ENCODE measurements around the gene AMMECR1L. TPM values are rescaled to one million over a fixed set of nuclear protein-coding genes. Genes with fewer than 3 reads are reported as not detected.

The AMMECR1L gene
- total and polyA plus RNA-seq, 2 of the 4 experiments (the other 2 are of a cell fraction) = 13.4 to 14.0 TPM

- POLR2A ChIA-PET (ENCODE audit: unreplicated experiment) = interaction anchor here (0.7 kb wide), 1 partner anchor 59 kb away, joined by 3 read pairs; no protein-coding TSS in a partner anchor
- no peak overlapping the region for H2AK5ac ChIP-seq (ENCODE audit: low read depth, low read length)
- H3K9me3 ChIP-seq (ENCODE audit: control insufficient read depth, insufficient read depth, low read length) = no peaks in the 10 kb centered on the region
- CTCF ChIA-PET = no interaction called here
- H3K27me3 ChIP-seq (ENCODE audit: control insufficient read depth, insufficient read depth, low read length) = no peaks in the 10 kb centered on the region
- H3K79me1 ChIP-seq (ENCODE audit: low read depth in 1 of 2, low read length in 2 of 2) = peaks cover 13 to 42% of the 10 kb centered on the region in 2 experiments; a peak in 3 of 4 replicates
- no peak overlapping the region for H2BK120ac ChIP-seq (ENCODE audit: low read depth, low read length)
- DNase-seq (no peak), ATAC-seq (ENCODE audit: low read depth) (no peak)
- H3K4me1 ChIP-seq (ENCODE audit: control insufficient read depth, insufficient read depth, low read length) = peaks cover 2% of the 10 kb centered on the region; the same call in 1 of the 2 replicates
- H3K4me3 ChIP-seq (ENCODE audit: insufficient read depth, low read depth, low read length) = no peak overlapping the region
- BruUV-seq (replicated peaks) = no TSS peak
- no CpG with 5 or more reads among the region's 5 CpGs for WGBS, 2 experiments (ENCODE audit: extremely low coverage in 2 of 2, insufficient read length in 1 of 2)
- peaks cover 20% of the 10 kb centered on the region for H3K36me3 ChIP-seq (ENCODE audit: control insufficient read depth, insufficient read depth, low read length)
- H3K18ac ChIP-seq (ENCODE audit: low read depth, low read length) = no peak overlapping the region
- peaks cover 22% of the 10 kb centered on the region for H4K20me1 ChIP-seq (ENCODE audit: insufficient read depth, low read length)
- no peak overlapping the region for H4K8ac ChIP-seq (ENCODE audit: low read depth in 2 of 2, low read length in 2 of 2)
- H2AK9ac ChIP-seq (replicated peaks; ENCODE audit: low read depth, low read length, poor library complexity) = no peak overlapping the region
- no peak overlapping the region for H3K27ac ChIP-seq (ENCODE audit: insufficient read depth, low read length)
- H2BK20ac ChIP-seq (ENCODE audit: low read depth, low read length) = no peak overlapping the region
- TF ChIP-seq RCOR1 (IDR thresholded peaks at IDR 0.05; ENCODE audit: insufficient replicate concordance, low read length) = no peak
- no peak for TF ChIP-seq POLR2A (IDR thresholded peaks at IDR 0.05; ENCODE audit: low read depth, low read length)
- TF ChIP-seq RFX5 (IDR thresholded peaks at IDR 0.05; ENCODE audit: low read depth, low read length) = no peak
- TF ChIP-seq NFE2L2 (IDR thresholded peaks at IDR 0.05; ENCODE audit: low read depth, low read length) = no peak
- TF ChIP-seq ELK1 (IDR thresholded peaks at IDR 0.05; ENCODE audit: borderline replicate concordance, low read depth, low read length) = no peak
- no peak for TF ChIP-seq USF2 (IDR thresholded peaks at IDR 0.05; ENCODE audit: low read depth, low read length)
- TF ChIP-seq CEBPB (IDR thresholded peaks at IDR 0.05; ENCODE audit: low read depth, low read length) = no peak
- TF ChIP-seq CHD1 (IDR thresholded peaks at IDR 0.05; ENCODE audit: low read depth, low read length) = no peak
- no peak for TF ChIP-seq BHLHE40 (IDR thresholded peaks at IDR 0.05; ENCODE audit: low read depth, low read length)
- no peak for TF ChIP-seq MAZ (IDR thresholded peaks at IDR 0.05; ENCODE audit: borderline replicate concordance, low read depth, low read length)
- no peak for TF ChIP-seq MAFK (IDR thresholded peaks at IDR 0.05; ENCODE audit: low read depth, low read length)
- no peak for TF ChIP-seq MXI1 (IDR thresholded peaks at IDR 0.05; ENCODE audit: borderline replicate concordance, low read depth, low read length)
- TF ChIP-seq RAD21 (IDR thresholded peaks at IDR 0.05; ENCODE audit: low read length) = no peak
- no peak overlapping the region for H3K56ac ChIP-seq (ENCODE audit: extremely low read depth, insufficient read depth, low read length)
- H3K4me2 ChIP-seq (ENCODE audit: low read depth, low read length) = no peak overlapping the region
- no peak overlapping the region for H3K4ac ChIP-seq (ENCODE audit: low read depth, low read length)
- no peak overlapping the region for H3K23ac ChIP-seq (ENCODE audit: low read depth, low read length)
- H3K9me1 ChIP-seq (ENCODE audit: insufficient read depth, low read length) = peaks cover 6% of the 10 kb centered on the region; the same call in 1 of the 2 replicates
- intact Hi-C loops (cut with micrococcal nuclease) = loop anchor here (1.0 kb wide), 1 partner anchor 158 kb away; no protein-coding TSS in a partner anchor
- in situ Hi-C loops (cut with MboI; ENCODE audit: low sequenced_read_pairs) = no loop called here
- no peak overlapping the region for H3K9ac ChIP-seq (ENCODE audit: low read depth, low read length)
- H4K5ac ChIP-seq (ENCODE audit: low read depth, low read length) = no peak overlapping the region
- no peak overlapping the region for H2AFZ ChIP-seq (replicated peaks; ENCODE audit: low read length, poor library complexity)
- H2BK5ac ChIP-seq (ENCODE audit: low read depth, low read length, poor library complexity, severe bottlenecking) = no peak overlapping the region
- dilution Hi-C loops (cut with HindIII; ENCODE audit: low sequenced_read_pairs, unreplicated experiment) = no loop called here
- no peak overlapping the region for H4K91ac ChIP-seq (ENCODE audit: insufficient read depth, low read depth, low read length)
- H2BK15ac ChIP-seq (ENCODE audit: low read depth, low read length) = no peak overlapping the region
- H3K14ac ChIP-seq (replicated peaks; ENCODE audit: low read depth, low read length) = no peak overlapping the region
Observed at GRCh38 chr2:127860130-127860529, 25.6 kb downstream of the AMMECR1L start.

Data from IMR-90 (cell line).